H1 (cell line): ENCODE results near the gene RPUSD3. TPM values are rescaled to one million over a fixed set of nuclear protein-coding genes. Genes with fewer than 3 reads are reported as not detected.

ENCODE experiments used
- BACH1 ChIP-seq: IDR thresholded peaks from 2 replicates; pipeline ENCODE4 v1.6.1; 2012; ENCODE audit warnings: low read length, improper control_type of control experiment
- GABPA ChIP-seq: IDR thresholded peaks from 2 replicates; pipeline ENCODE4 v1.6.1; 2011; ENCODE audit warnings: mild to moderate bottlenecking, low read length, moderate library complexity, borderline replicate concordance; ENCODE audit not compliant: insufficient read depth
- KDM1A ChIP-seq: fragments of 200-600, 300-600 bp; sonication (generic); IDR thresholded peaks from 2 replicates; pipeline ENCODE4 v1.7.1; 2016; ENCODE audit warnings: mild to moderate bottlenecking, low read length, borderline replicate concordance
- MAFK ChIP-seq: IDR thresholded peaks from 2 replicates; pipeline ENCODE4 v1.6.1; 2012; ENCODE audit warnings: low read depth, mild to moderate bottlenecking, improper control_type of control experiment, low read length
- PHF8 ChIP-seq: fragments of 200-600 bp; sonication (generic); conservative IDR thresholded peaks from 2 replicates; pipeline ENCODE4 v1.7.1; 2012; ENCODE audit warnings: low read depth, mild to moderate bottlenecking, inconsistent platforms, low read length, moderate library complexity
- RBBP5 ChIP-seq: IDR thresholded peaks from 2 replicates; pipeline ENCODE4 v1.7.1; 2012; ENCODE audit warnings: low read depth, mild to moderate bottlenecking, inconsistent platforms, low read length, moderate library complexity, borderline replicate concordance
- RNF2 ChIP-seq: fragments of 200-900, 300-1000 bp; sonication (generic); IDR thresholded peaks from 2 replicates; pipeline ENCODE4 v1.7.1; 2016; ENCODE audit warnings: borderline replicate concordance, low read depth, mild to moderate bottlenecking, antibody characterized with exemption, low read length; ENCODE audit not compliant: poor library complexity, severe bottlenecking; ENCODE audit errors: missing control alignments
- SP2 ChIP-seq: IDR thresholded peaks from 2 replicates; pipeline ENCODE4 v1.6.1; 2012; ENCODE audit warnings: mild to moderate bottlenecking, low read length, inconsistent platforms
- SP4 ChIP-seq: IDR thresholded peaks from 2 replicates; pipeline ENCODE4 v1.6.1; 2012; ENCODE audit warnings: low read length, inconsistent platforms
- TAF7 ChIP-seq: optimal IDR thresholded peaks from 2 replicates; pipeline ENCODE3; 2011; ENCODE audit warnings: low read depth, mild to moderate bottlenecking, inconsistent platforms, low read length, moderate library complexity, borderline replicate concordance
- ZNF274 ChIP-seq: IDR thresholded peaks from 2 replicates; pipeline ENCODE4 v1.7.0; 2012; ENCODE audit warnings: low read length, borderline replicate concordance; ENCODE audit errors: extremely low read depth
- polyA plus RNA-seq, 7 experiments: library from polyadenylated mRNA; depleted of rRNA in 3 of 7; stranded (reverse) in 5 of 7; unstranded in 2 of 7; fragments of >200 nt in 5 of 7; fragments of 200-250 nt in 2 of 7; gene quantifications; 1 replicate in 5 of 7; 2 replicates in 1 of 7; 4 replicates in 1 of 7; pipeline versions ENCODE4 v1.2.1 to v1.2.3, GENCODE V29; 2011 to 2013; ENCODE audit warnings: missing spikeins in 2 of 7, mixed read lengths in 2 of 7
- total RNA-seq: library from RNA; stranded (reverse); fragmentation: NEBNext Ultra II Directional; extraction: Animal tissue kit (Norgen Biotek cat#: 25700); gene quantifications from 2 replicates; pipeline ENCODE4 v1.2.1, GENCODE V29; 2021
- TF ChIP-seq, protein P1 (sequence below): IDR thresholded peaks from 2 replicates; pipeline ENCODE4 v1.6.1; 2012; ENCODE audit warnings: low read length, inconsistent platforms
- TF ChIP-seq, protein P2 (sequence below), 3 experiments: IDR thresholded peaks; 1 replicate in 2 of 3; 2 replicates in 1 of 3; pipeline versions ENCODE4 v1.5.1 to v1.6.1; 2011; ENCODE audit warnings: low read length in 3 of 3, mild to moderate bottlenecking in 3 of 3, inconsistent platforms in 2 of 3, low read depth in 1 of 3, moderate library complexity in 1 of 3; ENCODE audit not compliant: insufficient read depth in 1 of 3; ENCODE audit errors: control extremely low read depth in 1 of 3

Gene RPUSD3
- total and polyA plus RNA-seq, 2 of the 8 experiments (the other 6 are each of a cell fraction or from before 2014, with no cell fraction given): 68.4 to 154 TPM

DNA sequence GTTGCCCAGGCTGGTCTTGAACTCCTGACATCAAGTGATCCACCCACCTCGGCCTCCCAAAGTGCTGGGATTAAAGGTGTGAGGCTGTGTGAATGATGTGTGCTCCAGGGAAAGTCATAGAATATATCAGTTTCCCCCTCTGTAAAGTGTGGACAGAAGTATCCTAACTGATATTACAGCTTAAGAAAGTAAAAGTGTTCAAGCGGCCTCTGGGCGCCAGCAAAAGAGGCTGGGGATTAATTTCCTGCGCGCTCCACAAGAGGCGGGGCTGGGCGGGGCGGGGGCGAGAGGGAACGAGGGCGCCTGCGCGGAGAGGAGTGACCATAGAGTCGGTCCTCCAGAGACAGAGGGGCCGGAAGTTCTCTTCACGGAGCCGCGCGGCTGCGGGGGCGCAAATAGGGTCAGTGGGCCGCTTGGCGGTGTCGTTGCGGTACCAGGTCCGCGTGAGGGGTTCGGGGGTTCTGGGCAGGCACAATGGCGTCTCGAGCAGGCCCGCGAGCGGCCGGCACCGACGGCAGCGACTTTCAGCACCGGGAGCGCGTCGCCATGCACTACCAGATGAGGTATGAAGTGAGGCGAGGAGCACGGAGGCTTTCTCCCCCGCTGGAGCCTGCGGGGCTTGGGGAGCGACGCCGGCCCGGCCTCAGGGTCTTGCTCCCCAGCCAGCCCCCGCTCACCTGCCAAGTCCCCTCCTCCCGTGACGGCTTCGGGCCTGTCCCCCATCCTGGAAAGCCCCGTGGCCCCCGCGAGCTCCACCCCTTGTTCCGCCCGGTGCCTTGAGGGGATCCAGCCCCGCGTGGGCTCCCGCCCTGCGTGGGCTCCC, 46.7 kb upstream of the RPUSD3 start, which contains the start of gene JAGN1 (continued):
- peak; percentile 100 for TF ChIP-seq PHF8
- no peak for TF ChIP-seq RNF2
- no peak for TF ChIP-seq ZNF274
- TF ChIP-seq TAF7: peak; percentile 61
- TF ChIP-seq, protein P1, sequence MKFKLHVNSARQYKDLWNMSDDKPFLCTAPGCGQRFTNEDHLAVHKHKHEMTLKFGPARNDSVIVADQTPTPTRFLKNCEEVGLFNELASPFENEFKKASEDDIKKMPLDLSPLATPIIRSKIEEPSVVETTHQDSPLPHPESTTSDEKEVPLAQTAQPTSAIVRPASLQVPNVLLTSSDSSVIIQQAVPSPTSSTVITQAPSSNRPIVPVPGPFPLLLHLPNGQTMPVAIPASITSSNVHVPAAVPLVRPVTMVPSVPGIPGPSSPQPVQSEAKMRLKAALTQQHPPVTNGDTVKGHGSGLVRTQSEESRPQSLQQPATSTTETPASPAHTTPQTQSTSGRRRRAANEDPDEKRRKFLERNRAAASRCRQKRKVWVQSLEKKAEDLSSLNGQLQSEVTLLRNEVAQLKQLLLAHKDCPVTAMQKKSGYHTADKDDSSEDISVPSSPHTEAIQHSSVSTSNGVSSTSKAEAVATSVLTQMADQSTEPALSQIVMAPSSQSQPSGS: no peak
- TF ChIP-seq, protein P2, sequence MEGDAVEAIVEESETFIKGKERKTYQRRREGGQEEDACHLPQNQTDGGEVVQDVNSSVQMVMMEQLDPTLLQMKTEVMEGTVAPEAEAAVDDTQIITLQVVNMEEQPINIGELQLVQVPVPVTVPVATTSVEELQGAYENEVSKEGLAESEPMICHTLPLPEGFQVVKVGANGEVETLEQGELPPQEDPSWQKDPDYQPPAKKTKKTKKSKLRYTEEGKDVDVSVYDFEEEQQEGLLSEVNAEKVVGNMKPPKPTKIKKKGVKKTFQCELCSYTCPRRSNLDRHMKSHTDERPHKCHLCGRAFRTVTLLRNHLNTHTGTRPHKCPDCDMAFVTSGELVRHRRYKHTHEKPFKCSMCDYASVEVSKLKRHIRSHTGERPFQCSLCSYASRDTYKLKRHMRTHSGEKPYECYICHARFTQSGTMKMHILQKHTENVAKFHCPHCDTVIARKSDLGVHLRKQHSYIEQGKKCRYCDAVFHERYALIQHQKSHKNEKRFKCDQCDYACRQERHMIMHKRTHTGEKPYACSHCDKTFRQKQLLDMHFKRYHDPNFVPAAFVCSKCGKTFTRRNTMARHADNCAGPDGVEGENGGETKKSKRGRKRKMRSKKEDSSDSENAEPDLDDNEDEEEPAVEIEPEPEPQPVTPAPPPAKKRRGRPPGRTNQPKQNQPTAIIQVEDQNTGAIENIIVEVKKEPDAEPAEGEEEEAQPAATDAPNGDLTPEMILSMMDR (IDR thresholded peaks at IDR 0.05; ENCODE audit: control extremely low read depth in 1 of 3, insufficient read depth in 1 of 3, low read depth in 1 of 3, low read length in 3 of 3): no peak
- TF ChIP-seq RBBP5: peak; percentile 87; the same call in 1 of the 2 replicates
- TF ChIP-seq KDM1A: no peak
- no peak for TF ChIP-seq SP4
- no peak for TF ChIP-seq MAFK
- TF ChIP-seq BACH1: peak; percentile 53
- TF ChIP-seq SP2: peak; percentile 89
- no peak for TF ChIP-seq GABPA
